HUES6 (cell line): Measurements from ENCODE around the gene CNOT4.

Experiments
- H3K27ac ChIP-seq: 2 replicates; pipeline ENCODE4 v1.7.0; 2013; ENCODE audit warnings: low read depth, mild to moderate bottlenecking, low read length, inconsistent platforms
- H3K27me3 ChIP-seq: 2 replicates; pipeline ENCODE4 v1.6.1; 2013; ENCODE audit warnings: low read length; ENCODE audit not compliant: control insufficient read depth, insufficient read depth
- H3K36me3 ChIP-seq: 2 replicates; pipeline ENCODE4 v1.6.1; 2013; ENCODE audit warnings: low read length; ENCODE audit not compliant: control insufficient read depth, insufficient read depth
- H3K4me1 ChIP-seq: 2 replicates; pipeline ENCODE4 v1.6.1; 2013; ENCODE audit warnings: low read length; ENCODE audit not compliant: control insufficient read depth, insufficient read depth
- H3K4me3 ChIP-seq: 2 replicates; pipeline ENCODE4 v1.5.1; 2013; ENCODE audit warnings: low read depth, low read length
- H3K9ac ChIP-seq: one replicate; pipeline ENCODE4 v1.6.1; 2013; ENCODE audit warnings: mild to moderate bottlenecking, low read length
- H3K9me3 ChIP-seq: 2 replicates; pipeline ENCODE4 v1.6.1; 2013; ENCODE audit warnings: low read depth, low read length; ENCODE audit not compliant: control insufficient read depth, insufficient read depth

The CNOT4 gene

GRCh38 chr7:135343361-135343760 lies 166.5 kb downstream of the CNOT4 start:
- H3K27me3 ChIP-seq: no peaks in the 10 kb centered on the region; the same call in 1 of the 2 replicates
- no peak overlapping the region for H3K4me3 ChIP-seq
- H3K36me3 ChIP-seq: no peaks in the 10 kb centered on the region
- no peak overlapping the region for H3K27ac ChIP-seq
- H3K9ac ChIP-seq: no peak overlapping the region
- H3K9me3 ChIP-seq: no peaks in the 10 kb centered on the region
- H3K4me1 ChIP-seq: no peaks in the 10 kb centered on the region

DNA sequence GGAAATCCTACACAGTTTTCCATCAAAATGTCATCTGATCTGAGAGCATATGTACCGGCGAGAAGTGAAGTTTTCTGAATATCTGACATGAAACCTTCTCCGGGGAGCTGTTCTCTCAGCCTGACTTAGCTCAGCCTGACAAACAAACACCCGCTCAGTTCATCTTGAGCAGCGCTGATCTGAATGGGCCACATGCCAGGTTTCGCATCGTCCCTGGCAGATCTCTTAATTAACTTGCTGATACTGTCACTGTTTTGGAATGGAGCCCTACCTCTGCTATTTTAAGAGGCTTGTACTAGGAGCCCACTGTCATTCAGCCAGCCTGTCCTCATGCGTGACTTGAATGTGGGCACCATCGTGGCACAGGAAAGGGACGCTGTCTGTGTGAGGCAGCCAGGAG lies 167.0 kb downstream of the CNOT4 start:
- H3K27me3 ChIP-seq: no peaks in the 10 kb centered on the region; the same call in 1 of the 2 replicates
- no peaks in the 10 kb centered on the region for H3K9me3 ChIP-seq
- no peaks in the 10 kb centered on the region for H3K36me3 ChIP-seq
- no peak overlapping the region for H3K4me3 ChIP-seq
- H3K27ac ChIP-seq: no peak overlapping the region
- no peak overlapping the region for H3K9ac ChIP-seq
- no peaks in the 10 kb centered on the region for H3K4me1 ChIP-seq

DNA sequence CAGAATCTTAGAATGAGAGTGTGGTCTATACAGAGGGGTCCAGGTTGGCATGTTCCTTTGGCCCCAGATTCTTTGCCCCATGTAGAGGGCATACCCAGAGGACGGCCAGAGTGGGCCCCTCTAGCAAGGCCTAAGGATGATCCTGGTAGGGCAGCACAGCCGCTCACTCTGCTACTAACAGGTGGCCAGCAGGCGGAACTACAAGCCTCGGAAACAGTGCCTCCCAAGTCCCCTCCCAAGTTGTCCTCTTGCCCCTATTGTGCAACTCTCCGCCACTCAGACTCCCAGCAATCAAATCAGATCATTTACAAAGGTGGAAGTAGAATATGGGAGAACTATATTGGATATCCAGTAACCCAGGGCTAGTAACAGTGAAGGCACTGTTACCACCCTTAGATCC lies 168.9 kb downstream of the CNOT4 start:
- Histone ChIP-seq H3K4me1 (no peaks in the 10 kb centered on the region), H3K9me3 (no peaks in the 10 kb centered on the region), H3K36me3 (no peaks in the 10 kb centered on the region), H3K4me3 (no peak overlapping the region), H3K9ac (no peak overlapping the region), H3K27ac (no peak overlapping the region), H3K27me3 (no peaks in the 10 kb centered on the region)

DNA sequence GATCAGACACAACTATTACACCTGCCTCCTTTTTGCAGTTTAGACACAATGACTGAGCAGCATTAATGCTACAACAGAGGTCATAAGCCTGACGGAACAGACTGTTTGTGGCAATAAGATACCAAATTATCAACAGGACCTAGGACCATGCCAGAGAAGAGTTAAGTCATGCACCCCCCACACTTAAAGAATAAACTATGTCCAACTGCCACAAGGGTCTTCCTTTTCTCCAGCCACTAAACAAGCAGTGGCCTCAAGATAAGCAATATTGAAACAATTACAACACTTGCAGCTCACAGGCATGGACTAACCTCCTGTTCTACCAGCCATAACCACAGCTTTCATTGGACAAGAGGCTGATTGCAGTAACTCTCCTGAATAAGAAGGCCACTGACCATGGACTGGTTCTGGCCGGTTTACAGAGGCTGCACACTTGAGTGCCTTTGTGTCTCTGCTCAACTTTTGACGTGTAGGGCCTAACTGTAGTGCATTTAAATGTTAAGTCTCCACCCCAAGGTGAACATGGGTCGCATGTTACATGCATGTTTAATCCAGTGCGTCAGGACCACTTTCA lies 171.8 kb downstream of the CNOT4 start:
- no peaks in the 10 kb centered on the region for H3K36me3 ChIP-seq
- no peak overlapping the region for H3K27ac ChIP-seq
- H3K9ac ChIP-seq: no peak overlapping the region
- no peak overlapping the region for H3K4me3 ChIP-seq
- no peaks in the 10 kb centered on the region for H3K9me3 ChIP-seq
- no peaks in the 10 kb centered on the region for H3K27me3 ChIP-seq
- H3K4me1 ChIP-seq: peaks cover 4% of the 10 kb centered on the region

GRCh38 chr7:135337506-135337905 lies 172.4 kb downstream of the CNOT4 start:
- Histone ChIP-seq H3K27me3 (no peaks in the 10 kb centered on the region), H3K9ac (no peak overlapping the region), H3K27ac (no peak overlapping the region), H3K4me1 (peaks cover 4% of the 10 kb centered on the region), H3K4me3 (no peak overlapping the region), H3K9me3 (no peaks in the 10 kb centered on the region), H3K36me3 (no peaks in the 10 kb centered on the region)

DNA sequence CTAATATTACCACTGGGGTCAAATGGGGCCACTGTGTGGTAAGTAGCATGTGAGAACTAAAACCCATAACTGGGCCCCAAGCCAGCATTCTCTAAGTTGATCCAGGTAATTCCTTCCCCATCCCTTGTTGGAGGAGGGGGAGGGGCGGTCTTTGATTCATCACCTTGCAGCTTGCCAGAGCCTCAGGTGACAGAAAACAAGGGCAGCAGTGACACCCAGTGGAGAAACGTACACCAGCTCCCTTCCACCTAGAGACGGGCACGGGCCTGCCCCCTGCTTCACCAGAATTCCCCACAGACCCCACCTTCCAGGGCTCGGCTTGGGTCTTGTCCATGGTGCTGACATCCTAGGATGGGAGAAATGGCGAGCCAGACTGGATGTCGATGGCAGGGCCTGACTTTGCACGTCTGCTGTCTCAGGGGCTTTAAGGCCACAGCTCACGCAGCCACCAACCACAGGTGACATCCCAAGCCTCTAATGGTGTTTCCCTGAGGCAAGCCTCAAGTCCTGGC lies 174.2 kb downstream of the CNOT4 start:
- H3K9ac ChIP-seq: no peak overlapping the region
- H3K36me3 ChIP-seq: no peaks in the 10 kb centered on the region
- peaks cover 4% of the 10 kb centered on the region; the same call in 1 of the 2 replicates for H3K9me3 ChIP-seq
- H3K4me1 ChIP-seq: peaks cover 4% of the 10 kb centered on the region
- no peak overlapping the region for H3K27ac ChIP-seq
- no peak overlapping the region for H3K4me3 ChIP-seq
- H3K27me3 ChIP-seq: no peaks in the 10 kb centered on the region

GRCh38 chr7:135334830-135335543 lies 174.9 kb downstream of the CNOT4 start:
- no peak overlapping the region for H3K4me3 ChIP-seq
- H3K9me3 ChIP-seq: peaks cover 5% of the 10 kb centered on the region; the same call in 1 of the 2 replicates
- no peak overlapping the region for H3K9ac ChIP-seq
- no peaks in the 10 kb centered on the region for H3K27me3 ChIP-seq
- peaks cover 4% of the 10 kb centered on the region for H3K4me1 ChIP-seq
- H3K36me3 ChIP-seq: no peaks in the 10 kb centered on the region
- no peak overlapping the region for H3K27ac ChIP-seq

DNA sequence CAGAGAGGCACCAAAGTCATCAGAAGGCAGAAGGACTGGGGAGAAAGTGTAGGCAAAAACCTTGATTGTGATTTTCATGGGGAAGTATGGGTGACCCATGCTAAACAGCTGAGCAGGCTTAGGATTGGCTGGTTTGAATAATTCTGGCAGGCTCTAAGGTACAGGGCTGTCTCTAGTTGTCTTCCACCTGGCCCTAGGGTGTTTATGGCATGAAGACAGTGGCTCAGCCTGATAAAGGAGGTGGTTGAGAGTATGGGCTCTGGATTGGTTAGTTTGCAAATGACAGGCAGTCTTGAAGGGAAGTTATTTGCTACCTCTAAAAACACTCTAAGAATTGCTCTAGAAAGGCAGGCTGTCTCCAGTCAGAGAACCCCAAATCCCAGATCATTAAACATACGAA lies 176.0 kb downstream of the CNOT4 start:
- Histone ChIP-seq H3K9me3 (peaks cover 5% of the 10 kb centered on the region; the same call in 1 of the 2 replicates), H3K4me1 (peaks cover 4% of the 10 kb centered on the region), H3K36me3 (no peaks in the 10 kb centered on the region), H3K27me3 (no peaks in the 10 kb centered on the region), H3K9ac (no peak overlapping the region), H3K27ac (no peak overlapping the region), H3K4me3 (no peak overlapping the region)

- Histone ChIP-seq H3K4me1 (peaks cover 4% of the 10 kb centered on the region), H3K9ac (no peak overlapping the region), H3K36me3 (no peaks in the 10 kb centered on the region), H3K27ac (no peak overlapping the region), H3K9me3 (peaks cover 5% of the 10 kb centered on the region; the same call in 1 of the 2 replicates), H3K27me3 (no peaks in the 10 kb centered on the region), H3K4me3 (no peak overlapping the region)
These were observed 176.7 kb downstream of the CNOT4 start for GRCh38 chr7:135333200-135333599.

- Histone ChIP-seq H3K27ac (no peak overlapping the region), H3K4me1 (0 out of 2 replicates have a peak, but pooled peaks cover under 1% of the 10 kb centered on the region), H3K9me3 (peaks cover 5% of the 10 kb centered on the region; the same call in 1 of the 2 replicates), H3K36me3 (no peaks in the 10 kb centered on the region), H3K27me3 (no peaks in the 10 kb centered on the region), H3K4me3 (no peak overlapping the region), H3K9ac (no peak overlapping the region)
These were observed 179.8 kb downstream of the CNOT4 start for GRCh38 chr7:135330088-135330487.

DNA sequence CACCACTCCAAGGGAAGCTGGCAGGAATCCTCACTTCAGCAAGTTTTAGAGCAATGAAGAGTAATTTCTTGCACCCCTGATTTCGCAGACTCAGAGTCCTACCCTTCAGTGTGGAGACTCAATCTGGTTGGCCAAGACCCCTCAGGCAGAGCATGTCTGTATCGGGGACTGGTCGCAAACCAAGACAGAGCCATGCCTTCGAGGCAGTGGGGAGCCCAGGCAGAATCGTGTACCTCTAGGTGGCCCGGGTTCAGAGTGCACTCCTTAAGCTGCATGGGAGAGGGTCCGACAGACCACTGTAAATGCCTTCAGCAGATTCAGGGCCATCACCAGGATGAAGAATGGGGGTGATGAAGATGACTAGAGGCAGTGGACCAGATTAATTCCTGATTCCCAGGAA lies 181.4 kb downstream of the CNOT4 start:
- H3K9me3 ChIP-seq: peaks cover 11% of the 10 kb centered on the region; the same call in 1 of the 2 replicates
- no peaks in the 10 kb centered on the region for H3K36me3 ChIP-seq

More for the DNA sequence above, 181.4 kb downstream of the CNOT4 start:
- Histone ChIP-seq H3K9ac (no peak overlapping the region), H3K4me3 (no peak overlapping the region), H3K27me3 (no peaks in the 10 kb centered on the region), H3K27ac (no peak overlapping the region), H3K4me1 (no peaks in the 10 kb centered on the region)
